Measurements from ENCODE around the gene CWC27.
"Not testable (repeated sequence)": the region's sequence is repeated elsewhere in the genome, so short reads cannot be mapped to it uniquely, and the experiment has no call there.

The CWC27 gene

GRCh38 chr5:64930672-64931318, 162.1 kb downstream of the CWC27 start:
- DNase-seq = no peak

- DNase-seq = not testable (repeated sequence)
Measured at GRCh38 chr5:64939422-64939771, 170.7 kb downstream of the CWC27 start.

GRCh38 chr5:64939772-64940510, 171.2 kb downstream of the CWC27 start:
- no peak for DNase-seq

- DNase-seq = no peak
Measured at GRCh38 chr5:64942460-64942859, 173.7 kb downstream of the CWC27 start.

GRCh38 chr5:64944868-64945267, 176.1 kb downstream of the CWC27 start:
- no peak for DNase-seq

GRCh38 chr5:64947031-64947430, 178.3 kb downstream of the CWC27 start:
- DNase-seq = peak; percentile 3

- no peak for DNase-seq
Measured at GRCh38 chr5:64947801-64948200, 179.1 kb downstream of the CWC27 start.

GRCh38 chr5:64949331-64949730, 180.6 kb downstream of the CWC27 start:
- no peak for DNase-seq

GRCh38 chr5:64952951-64953673, 184.4 kb downstream of the CWC27 start:
- no peak for DNase-seq

GRCh38 chr5:64954518-64954917, 185.8 kb downstream of the CWC27 start:
- no peak for DNase-seq

- no peak for DNase-seq
Measured at GRCh38 chr5:64958757-64959391, 190.1 kb downstream of the CWC27 start.

GRCh38 chr5:64963278-64963677, 194.5 kb downstream of the CWC27 start:
- no peak for DNase-seq

GRCh38 chr5:64968591-64969110, 199.9 kb downstream of the CWC27 start:
- DNase-seq = no peak

- no peak for DNase-seq
Measured at GRCh38 chr5:64969578-64969977, 200.8 kb downstream of the CWC27 start.

- DNase-seq = no peak
Measured at GRCh38 chr5:64971513-64971912, 202.8 kb downstream of the CWC27 start.

- DNase-seq = no peak
Measured at GRCh38 chr5:64971990-64972389, 203.3 kb downstream of the CWC27 start.

- no peak for DNase-seq
Measured at GRCh38 chr5:64972591-64972990, 203.9 kb downstream of the CWC27 start.

GRCh38 chr5:64973215-64973614, 204.5 kb downstream of the CWC27 start:
- no peak for DNase-seq

GRCh38 chr5:64977779-64978178, 209.0 kb downstream of the CWC27 start:
- no peak for DNase-seq

- DNase-seq = no peak
Measured at GRCh38 chr5:64978546-64978945, 209.8 kb downstream of the CWC27 start.

GRCh38 chr5:64979531-64979930, 210.8 kb downstream of the CWC27 start:
- DNase-seq = no peak

- DNase-seq = no peak
Measured at GRCh38 chr5:64980176-64980575, 211.4 kb downstream of the CWC27 start.

GRCh38 chr5:64987768-64988167, 219.0 kb downstream of the CWC27 start:
- DNase-seq = no peak

Data from NCI-H2107 (cell line).